ENCODE measurements around the gene UGT3A1. TPM values are rescaled to one million over a fixed set of nuclear protein-coding genes. Genes with fewer than 3 reads are reported as not detected.
"Not testable (repeated sequence)": the region's sequence is repeated elsewhere in the genome, so short reads cannot be mapped to it uniquely, and the experiment has no call there.

Gene UGT3A1
- total RNA-seq (not detected), polyA plus RNA-seq (not detected)
- long read RNA-seq, donor 1: 0 reads
- long read RNA-seq, donor 2: 0 reads
- long read RNA-seq, donor 3: 0 reads

DNA sequence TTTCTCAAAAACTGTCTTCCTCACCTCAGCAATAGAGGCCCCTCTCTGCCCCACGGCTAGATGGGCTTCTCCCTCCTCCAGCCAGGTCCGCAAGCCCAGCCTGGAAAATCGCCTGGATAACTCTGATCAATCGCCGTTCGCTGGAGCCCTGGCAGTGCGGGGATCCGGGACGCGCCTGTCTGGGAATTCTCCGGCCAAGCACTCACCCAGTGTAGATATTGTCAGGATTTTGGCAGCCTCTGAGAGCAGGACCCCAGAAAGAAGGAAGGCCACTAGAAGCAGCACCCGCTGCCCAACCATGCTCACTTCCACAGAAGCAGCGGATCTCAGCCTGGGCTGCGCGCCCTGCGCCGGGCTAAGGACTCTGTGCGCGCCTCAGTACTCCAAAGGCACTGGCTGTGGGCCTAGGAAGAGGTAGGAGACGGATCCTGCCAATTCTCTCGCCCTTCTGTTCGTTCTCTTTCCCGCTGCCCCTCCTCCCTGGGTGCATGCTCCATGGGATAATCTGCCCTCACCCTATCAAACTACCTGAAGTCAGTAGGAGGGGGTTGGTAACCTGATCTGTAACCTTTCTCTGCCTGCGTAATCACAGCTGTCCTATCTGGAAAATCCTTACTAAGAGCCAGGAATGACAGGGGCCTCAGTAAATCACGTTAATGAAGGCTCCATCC lies at the start of gene UGT3A1:
Gene UGT3A1, minus strand, starts transcription at position 450 of the 671 bp plus-strand sequence. Its CDS starts 150 bp downstream, at position 300.
- intact Hi-C loops (cut with DNase I): no loop called here
- no peak for ATAC-seq
- Histone ChIP-seq H3K27ac (no peak within 1 kb of the TSS), H3K36me3 (no peaks in the 10 kb centered on the region), H3K4me3 (no peak within 1 kb of the TSS), H3K4me1 (no peaks in the 10 kb centered on the region), H3K27me3 (peaks cover 0 to 19% (median 0%) of the 10 kb centered on the region in 9 donors), H3K9me3 (no peaks in the 10 kb centered on the region)
- DNase-seq: no peak
- 2 to 7% (median 5%) methylated on average over 24 to 25 of the region's 25 CpGs for WGBS, 4 donors
- TF ChIP-seq CTCF (IDR thresholded peaks at IDR 0.05) (no peak), POLR2A (IDR thresholded peaks at IDR 0.05) (no peak)

DNA sequence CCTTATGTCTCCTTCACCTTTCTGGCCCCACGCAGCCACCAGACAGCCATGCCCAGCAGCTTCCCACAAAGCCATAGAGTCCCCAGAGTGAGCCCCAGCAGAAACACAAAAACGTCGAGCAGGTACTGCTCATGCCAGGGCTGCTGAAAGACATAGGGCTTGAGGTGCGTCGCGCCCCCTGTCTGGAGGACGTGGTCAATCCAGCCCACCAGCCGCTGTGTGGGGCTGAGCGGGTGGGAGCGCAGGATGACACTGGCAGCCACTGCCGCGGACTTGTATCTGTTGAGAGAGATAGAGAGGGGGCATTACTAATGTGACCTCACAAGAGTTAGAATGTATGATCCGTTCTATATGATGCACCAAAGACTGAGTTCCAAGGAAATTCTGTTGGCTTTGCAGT lies 44.5 kb upstream of the UGT3A1 start:
- intact Hi-C loops (cut with DNase I): no loop called here
- 83 to 92% (median 85%) methylated on average over 13 of the region's 13 CpGs for WGBS, 4 donors

DNA sequence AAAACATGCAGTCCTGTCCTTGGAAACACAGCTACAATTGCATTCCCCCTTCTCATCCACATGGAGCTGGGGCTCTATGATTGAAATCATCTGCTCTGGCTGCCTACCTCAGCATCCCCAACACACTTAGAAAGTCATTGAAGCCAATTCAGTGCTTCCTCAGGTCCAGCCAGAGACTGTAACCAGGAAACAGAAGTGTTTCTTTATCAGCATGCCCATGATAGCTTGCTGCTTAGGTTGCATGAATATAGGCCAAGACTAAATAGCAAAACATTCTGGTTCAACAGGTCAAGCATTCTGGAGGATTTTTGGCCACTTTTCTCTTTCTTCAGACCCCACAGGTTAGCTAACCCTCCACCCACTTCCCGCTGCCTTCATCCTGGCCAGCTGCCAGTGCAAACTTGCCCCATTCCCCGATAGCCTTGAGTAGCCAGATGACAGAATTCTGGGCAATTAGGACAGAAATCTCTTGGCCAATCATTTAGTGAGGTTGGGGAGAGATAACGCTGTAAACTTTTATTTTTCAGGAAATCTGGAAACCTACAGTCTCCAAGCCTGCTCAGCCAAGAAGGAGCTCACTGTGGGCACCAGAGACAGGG lies 43.4 kb upstream of the UGT3A1 start:
- ATAC-seq; H3K36me3 ChIP-seq; H3K4me3 ChIP-seq; H3K4me1 ChIP-seq; H3K9me3 ChIP-seq; H3K27me3 ChIP-seq; DNase-seq; H3K27ac ChIP-seq; intact Hi-C loops (cut with DNase I): not testable (repeated sequence)
- 42 to 75% (median 55%) methylated on average over 3 of the region's 3 CpGs for WGBS, 4 donors

More for the DNA sequence above, 44.5 kb upstream of the UGT3A1 start:
- Histone ChIP-seq H3K27ac (no peak overlapping the region), H3K9me3 (no peaks in the 10 kb centered on the region), H3K36me3 (no peaks in the 10 kb centered on the region), H3K4me3 (no peak overlapping the region), H3K27me3 (no peaks in the 10 kb centered on the region), H3K4me1 (no peaks in the 10 kb centered on the region)
- no peak for ATAC-seq
- no peak for DNase-seq
- no peak for TF ChIP-seq CTCF (IDR thresholded peaks at IDR 0.05)
- TF ChIP-seq POLR2A (IDR thresholded peaks at IDR 0.05): no peak

- WGBS, 4 donors: 65 to 77% (median 67%) methylated on average over 1 of the region's 1 CpG
- TF ChIP-seq CTCF (IDR thresholded peaks at IDR 0.05) (no peak), POLR2A (IDR thresholded peaks at IDR 0.05) (no peak)
These were observed 42.3 kb upstream of the UGT3A1 start for GRCh38 chr5:36033486-36033885.

More at GRCh38 chr5:36033486-36033885, 42.3 kb upstream of the UGT3A1 start:
- no peak overlapping the region for H3K4me3 ChIP-seq
- H3K27ac ChIP-seq: no peak overlapping the region
- intact Hi-C loops (cut with DNase I): no loop called here
- DNase-seq (no peak), ATAC-seq (no peak)
- no peaks in the 10 kb centered on the region for H3K36me3 ChIP-seq
- H3K4me1 ChIP-seq: no peaks in the 10 kb centered on the region
- H3K9me3 ChIP-seq: no peaks in the 10 kb centered on the region
- H3K27me3 ChIP-seq: no peaks in the 10 kb centered on the region

Measured in heart left ventricle (tissue), 16 donors.